ENCODE data around the gene ITSN1. TPM values are rescaled to one million over a fixed set of nuclear protein-coding genes. Genes with fewer than 3 reads are reported as not detected.

ITSN1 gene
- total RNA-seq, 1 experiment from 2014 or later: 42.6 TPM

DNA sequence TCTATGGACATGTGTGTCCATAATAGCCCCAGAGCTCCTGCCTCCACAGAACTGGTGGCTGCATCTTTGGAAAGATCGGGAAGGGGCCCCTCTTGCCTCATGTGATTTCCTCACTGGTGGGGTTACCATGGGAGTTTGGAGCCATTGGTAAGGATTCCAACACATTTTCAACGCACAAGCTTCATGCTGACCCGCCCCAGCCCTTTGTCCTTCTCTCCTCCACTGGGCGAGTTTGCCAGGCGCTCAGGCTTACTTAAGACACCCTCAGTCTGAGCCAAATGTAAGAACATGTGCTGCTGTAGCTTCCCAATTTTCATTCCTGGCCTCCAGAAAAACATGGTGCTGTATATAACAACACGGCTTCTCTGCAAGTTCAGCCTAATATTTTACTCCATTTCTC, 200.9 kb downstream of the ITSN1 start:
- Mint-ChIP-seq H3K36me3 (ENCODE audit: insufficient read depth, unreplicated experiment) (peaks cover 6% of the 10 kb centered on the region), H3K27ac (ENCODE audit: low read depth, unreplicated experiment) (no peak overlapping the region), H3K4me1 (ENCODE audit: insufficient read depth, unreplicated experiment) (peaks cover 10% of the 10 kb centered on the region), H3K27me3 (ENCODE audit: insufficient read depth, unreplicated experiment) (no peaks in the 10 kb centered on the region), H3K9me3 (ENCODE audit: unreplicated experiment) (no peaks in the 10 kb centered on the region), H3K4me3 (ENCODE audit: unreplicated experiment) (no peak overlapping the region)
- no TSS peak for BruUV-seq (replicated peaks)
- intact Hi-C loops (cut with micrococcal nuclease): no loop called here
- DNase-seq (ENCODE audit: unreplicated experiment): no peak
- ChIA-PET POLR2A (interaction anchor here (0.5 to 1.8 kb wide), 10 partner anchors 9 to 199 kb away, joined by 3 to 9 read pairs (median 4); no protein-coding TSS in a partner anchor), CTCF (interaction anchor here (1.2 to 1.3 kb wide), 2 partner anchors 51 to 53 kb away, joined by 3 to 4 read pairs; no protein-coding TSS in a partner anchor)
- TF ChIP-seq, protein P1, sequence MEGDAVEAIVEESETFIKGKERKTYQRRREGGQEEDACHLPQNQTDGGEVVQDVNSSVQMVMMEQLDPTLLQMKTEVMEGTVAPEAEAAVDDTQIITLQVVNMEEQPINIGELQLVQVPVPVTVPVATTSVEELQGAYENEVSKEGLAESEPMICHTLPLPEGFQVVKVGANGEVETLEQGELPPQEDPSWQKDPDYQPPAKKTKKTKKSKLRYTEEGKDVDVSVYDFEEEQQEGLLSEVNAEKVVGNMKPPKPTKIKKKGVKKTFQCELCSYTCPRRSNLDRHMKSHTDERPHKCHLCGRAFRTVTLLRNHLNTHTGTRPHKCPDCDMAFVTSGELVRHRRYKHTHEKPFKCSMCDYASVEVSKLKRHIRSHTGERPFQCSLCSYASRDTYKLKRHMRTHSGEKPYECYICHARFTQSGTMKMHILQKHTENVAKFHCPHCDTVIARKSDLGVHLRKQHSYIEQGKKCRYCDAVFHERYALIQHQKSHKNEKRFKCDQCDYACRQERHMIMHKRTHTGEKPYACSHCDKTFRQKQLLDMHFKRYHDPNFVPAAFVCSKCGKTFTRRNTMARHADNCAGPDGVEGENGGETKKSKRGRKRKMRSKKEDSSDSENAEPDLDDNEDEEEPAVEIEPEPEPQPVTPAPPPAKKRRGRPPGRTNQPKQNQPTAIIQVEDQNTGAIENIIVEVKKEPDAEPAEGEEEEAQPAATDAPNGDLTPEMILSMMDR (IDR thresholded peaks at IDR 0.05; ENCODE audit: unreplicated experiment): no peak

DNA sequence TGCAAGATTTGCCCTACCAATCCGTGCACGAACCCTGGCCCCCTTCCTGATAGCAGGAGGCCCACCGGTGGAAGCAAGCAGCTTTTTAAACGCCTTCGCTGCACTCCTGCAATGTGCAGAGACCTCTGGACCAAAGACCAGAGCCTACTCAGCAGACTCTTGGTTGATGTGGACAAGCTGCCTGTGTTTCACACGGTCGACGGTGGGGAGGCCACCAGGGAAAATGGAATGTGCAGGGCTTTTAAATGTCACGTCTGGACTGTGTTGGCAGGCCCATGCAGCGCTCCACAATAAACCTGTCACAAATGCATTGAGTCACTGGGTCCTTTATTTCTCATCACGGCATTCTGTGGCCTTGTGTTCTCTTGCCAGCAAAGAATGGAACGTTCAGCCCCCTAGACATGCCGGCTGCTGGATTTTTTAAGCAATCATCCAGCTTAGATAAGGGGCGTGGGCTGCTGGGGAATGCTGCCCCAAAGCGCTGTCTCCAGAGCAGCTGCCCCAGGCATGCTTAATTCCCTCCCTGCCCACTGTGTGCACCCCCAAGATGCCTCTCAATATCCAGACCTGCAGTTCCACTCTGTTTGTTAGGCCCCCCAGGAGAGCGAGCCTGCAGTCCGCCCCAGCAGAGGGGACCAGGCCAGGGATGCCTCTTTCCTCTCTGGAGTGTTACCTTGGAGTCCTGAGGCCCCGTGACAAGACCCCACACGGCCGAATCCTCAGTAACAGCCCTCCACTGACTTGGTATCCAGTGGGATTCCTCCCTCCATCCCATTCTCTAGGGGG, 202.0 kb downstream of the ITSN1 start:
- TF ChIP-seq, protein P1 (IDR thresholded peaks at IDR 0.05; ENCODE audit: unreplicated experiment): no peak
- no peak overlapping the region for H3K4me3 Mint-ChIP-seq (ENCODE audit: unreplicated experiment)
- CTCF ChIA-PET: no interaction called here

DNA sequence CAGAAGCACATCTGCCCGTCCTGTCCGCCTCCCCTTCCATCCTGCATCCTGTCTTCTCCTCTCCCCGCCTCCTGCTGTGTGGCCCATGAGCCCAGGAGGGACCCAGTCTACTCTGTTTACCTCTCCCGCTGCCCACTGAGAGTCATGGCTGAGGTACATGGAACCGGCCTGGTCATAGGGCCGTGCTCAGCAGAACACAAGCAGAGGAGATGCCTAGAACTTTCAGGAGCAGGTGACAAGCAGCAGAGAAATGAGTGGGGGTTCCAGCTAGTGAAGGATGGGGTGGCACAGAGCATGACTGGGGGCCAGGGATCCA, 202.5 kb downstream of the ITSN1 start:
- Mint-ChIP-seq H3K4me3 (ENCODE audit: unreplicated experiment) (no peak overlapping the region), H3K36me3 (ENCODE audit: insufficient read depth, unreplicated experiment) (no peaks in the 10 kb centered on the region), H3K27me3 (ENCODE audit: insufficient read depth, unreplicated experiment) (no peaks in the 10 kb centered on the region), H3K4me1 (ENCODE audit: insufficient read depth, unreplicated experiment) (peaks cover 17% of the 10 kb centered on the region), H3K9me3 (ENCODE audit: unreplicated experiment) (no peaks in the 10 kb centered on the region), H3K27ac (ENCODE audit: low read depth, unreplicated experiment) (no peak overlapping the region)
- no peak for DNase-seq (ENCODE audit: unreplicated experiment)
- ChIA-PET POLR2A (interaction anchor here (1.8 kb wide), 1 partner anchor 10 kb away, joined by 8 read pairs; no protein-coding TSS in a partner anchor), CTCF (no interaction called here)
- TF ChIP-seq, protein P1 (IDR thresholded peaks at IDR 0.05; ENCODE audit: unreplicated experiment): no peak
- BruUV-seq (replicated peaks): no TSS peak
- intact Hi-C loops (cut with micrococcal nuclease): no loop called here

More for the DNA sequence above, 202.0 kb downstream of the ITSN1 start:
- intact Hi-C loops (cut with micrococcal nuclease): no loop called here
- DNase-seq (ENCODE audit: unreplicated experiment): no peak
- Mint-ChIP-seq H3K27me3 (ENCODE audit: insufficient read depth, unreplicated experiment) (no peaks in the 10 kb centered on the region), H3K4me1 (ENCODE audit: insufficient read depth, unreplicated experiment) (peaks cover 17% of the 10 kb centered on the region), H3K27ac (ENCODE audit: low read depth, unreplicated experiment) (no peak overlapping the region), H3K36me3 (ENCODE audit: insufficient read depth, unreplicated experiment) (no peaks in the 10 kb centered on the region), H3K9me3 (ENCODE audit: unreplicated experiment) (no peaks in the 10 kb centered on the region)
- POLR2A ChIA-PET: interaction anchor here (1.8 kb wide), 1 partner anchor 10 kb away, joined by 8 read pairs; no protein-coding TSS in a partner anchor
- BruUV-seq (replicated peaks): no TSS peak

DNA sequence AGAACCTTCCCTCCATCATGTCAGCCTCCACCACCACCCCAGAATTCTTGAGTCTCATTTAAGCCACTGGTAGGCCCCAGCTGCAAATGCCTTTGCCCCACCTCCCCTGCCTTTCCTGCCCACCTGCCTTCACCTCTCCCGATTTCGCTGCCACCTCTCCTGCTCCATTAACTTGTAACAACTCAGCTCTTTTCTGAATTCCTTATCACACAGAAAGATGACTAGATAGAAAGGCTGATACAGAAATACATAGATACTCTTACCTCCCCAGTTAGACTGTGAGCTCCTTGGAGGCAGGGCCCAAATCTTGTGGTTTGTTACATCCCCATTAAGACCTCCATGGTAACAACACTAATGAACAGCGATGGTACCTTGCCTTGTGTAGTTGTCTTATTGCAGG, 203.8 kb downstream of the ITSN1 start:
- ChIA-PET POLR2A (no interaction called here), CTCF (no interaction called here)
- intact Hi-C loops (cut with micrococcal nuclease): no loop called here
- TF ChIP-seq, protein P1 (IDR thresholded peaks at IDR 0.05; ENCODE audit: unreplicated experiment): no peak
- no TSS peak for BruUV-seq (replicated peaks)
- no peak overlapping the region for H3K4me3 Mint-ChIP-seq (ENCODE audit: unreplicated experiment)
- no peak overlapping the region for H3K27ac Mint-ChIP-seq (ENCODE audit: low read depth, unreplicated experiment)
- H3K27me3 Mint-ChIP-seq (ENCODE audit: insufficient read depth, unreplicated experiment): no peaks in the 10 kb centered on the region
- H3K9me3 Mint-ChIP-seq (ENCODE audit: unreplicated experiment): no peaks in the 10 kb centered on the region
- peaks cover 17% of the 10 kb centered on the region for H3K4me1 Mint-ChIP-seq (ENCODE audit: insufficient read depth, unreplicated experiment)
- DNase-seq (ENCODE audit: unreplicated experiment): no peak
- H3K36me3 Mint-ChIP-seq (ENCODE audit: insufficient read depth, unreplicated experiment): no peaks in the 10 kb centered on the region

Data from MCF 10A (cell line).